ENCODE results near the gene FGGY.
"Not testable (repeated sequence)": the region's sequence is repeated elsewhere in the genome, so short reads cannot be mapped to it uniquely, and the experiment has no call there.

FGGY gene

GRCh38 chr1:59556802-59557548, 260.1 kb downstream of the FGGY start:
- DNase-seq = no peak

DNA sequence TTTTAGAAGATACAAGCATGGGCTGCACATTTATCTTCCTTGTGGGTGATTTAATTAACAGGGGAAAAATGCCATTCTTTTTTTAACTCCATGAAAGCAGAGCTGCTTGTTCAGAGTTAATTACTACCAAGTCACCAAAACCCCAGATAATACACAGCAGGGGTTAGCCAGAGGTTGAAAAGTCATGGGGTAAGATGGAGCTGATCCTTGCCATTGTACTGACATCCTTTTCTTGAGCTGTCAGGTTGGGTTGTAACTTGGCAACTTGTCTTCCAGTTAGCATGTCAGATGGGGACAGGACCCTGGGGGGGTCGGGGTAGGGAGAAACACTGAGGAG, 260.6 kb downstream of the FGGY start:
- DNase-seq = no peak

- not testable (repeated sequence) for DNase-seq
Observed at GRCh38 chr1:59558580-59558979, 261.7 kb downstream of the FGGY start.

- no peak for DNase-seq
Observed at GRCh38 chr1:59560807-59561450, 264.0 kb downstream of the FGGY start.

DNA sequence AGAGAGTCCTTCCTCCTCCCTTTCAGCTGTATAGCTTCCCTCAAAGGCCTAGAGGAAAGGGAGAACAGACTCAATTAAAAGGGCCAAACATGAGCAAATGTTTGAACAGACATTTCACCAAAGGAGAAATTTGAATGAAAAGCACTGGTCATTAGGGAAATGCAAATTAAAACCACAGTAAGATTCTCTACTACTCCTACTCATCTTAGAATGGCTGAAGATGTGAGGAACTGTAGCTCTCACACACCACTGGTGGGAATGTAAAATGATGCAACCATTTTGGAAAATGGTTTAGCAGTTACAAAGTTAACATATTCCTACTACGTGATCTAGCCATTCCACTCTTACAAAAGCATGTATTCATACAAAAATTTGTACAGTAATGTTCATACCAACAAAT, 264.9 kb downstream of the FGGY start:
- no peak for DNase-seq

GRCh38 chr1:59564192-59564891, 267.4 kb downstream of the FGGY start:
- no peak for DNase-seq

DNA sequence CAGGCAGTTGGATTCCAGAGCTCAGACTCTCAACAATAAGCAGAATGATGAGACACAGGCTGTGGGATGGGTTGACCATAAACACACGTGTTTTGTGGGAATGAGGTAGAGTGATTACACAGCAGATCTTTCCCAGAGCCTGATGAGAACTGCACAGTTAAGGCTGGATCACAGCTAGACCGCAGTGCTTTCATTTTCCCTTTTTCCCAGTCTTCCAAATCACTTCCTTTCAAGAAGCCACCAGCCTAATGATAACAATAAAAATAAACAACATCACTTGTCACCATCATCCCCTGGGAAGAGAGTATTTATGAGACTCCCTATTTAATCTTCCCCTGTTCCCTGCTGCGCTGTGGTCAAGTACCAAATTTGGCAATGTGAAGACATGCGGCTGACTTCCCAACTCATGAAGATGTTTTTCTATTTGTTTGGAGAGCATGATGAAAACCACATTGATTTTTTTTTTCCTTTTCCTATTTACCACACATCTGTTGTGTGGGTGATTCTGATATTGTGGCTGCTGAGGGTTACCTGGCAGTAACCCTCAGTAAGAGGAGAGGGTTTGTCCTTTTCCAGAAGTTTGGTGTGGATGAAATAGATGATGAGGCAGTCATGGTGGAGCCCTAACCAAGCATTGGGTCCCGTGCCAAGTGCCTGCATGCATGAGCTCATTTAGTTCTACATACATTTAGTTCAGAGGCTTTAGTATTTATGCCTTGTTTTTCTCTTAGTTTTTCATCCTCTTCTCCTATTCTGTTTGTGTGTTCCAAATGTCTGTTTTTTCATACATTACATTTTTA, 268.9 kb downstream of the FGGY start:
- DNase-seq = no peak

GRCh38 chr1:59568158-59568935, 271.5 kb downstream of the FGGY start:
- DNase-seq = no peak

GRCh38 chr1:59569198-59569597, 272.3 kb downstream of the FGGY start:
- no peak for DNase-seq

DNA sequence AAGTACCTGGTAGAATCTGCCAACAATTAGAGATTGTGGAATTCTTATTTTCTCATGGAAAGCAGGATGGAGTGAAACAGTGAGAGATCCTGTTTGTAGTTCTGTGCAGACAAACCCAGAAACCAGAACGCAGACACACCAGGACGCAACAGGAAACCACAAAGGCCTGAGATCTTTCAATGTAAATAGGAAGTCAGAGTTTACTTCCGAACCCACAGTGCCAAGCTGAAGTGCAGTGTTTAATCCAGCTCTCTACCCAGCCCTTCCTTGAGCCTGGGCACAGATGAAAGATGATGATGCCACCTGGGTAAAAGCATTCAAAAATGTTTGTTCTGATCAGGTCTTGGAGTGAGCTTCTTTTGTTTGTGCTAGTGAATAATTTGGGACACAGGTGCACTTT, 273.6 kb downstream of the FGGY start:
- DNase-seq = peak; percentile 18

DNA sequence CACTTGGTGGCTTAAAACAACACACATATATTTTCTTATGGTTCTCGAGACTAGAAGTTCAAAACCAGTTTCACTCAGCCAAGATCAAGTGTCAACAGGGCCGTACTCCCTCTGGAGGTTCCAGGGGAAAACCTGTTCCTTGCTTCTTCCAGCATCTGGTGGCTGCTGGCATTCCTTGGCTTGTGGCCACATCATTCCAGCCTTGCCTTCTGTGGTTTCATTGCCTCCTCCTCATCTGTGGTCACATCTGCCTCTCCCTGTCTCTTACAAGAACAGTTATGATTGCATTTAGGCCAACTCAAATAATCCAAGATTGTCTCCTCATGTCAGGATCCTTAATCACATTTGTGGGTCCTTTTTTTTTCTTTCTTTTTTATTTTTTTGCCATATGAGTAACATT, 277.2 kb downstream of the FGGY start:
- DNase-seq = no peak

DNA sequence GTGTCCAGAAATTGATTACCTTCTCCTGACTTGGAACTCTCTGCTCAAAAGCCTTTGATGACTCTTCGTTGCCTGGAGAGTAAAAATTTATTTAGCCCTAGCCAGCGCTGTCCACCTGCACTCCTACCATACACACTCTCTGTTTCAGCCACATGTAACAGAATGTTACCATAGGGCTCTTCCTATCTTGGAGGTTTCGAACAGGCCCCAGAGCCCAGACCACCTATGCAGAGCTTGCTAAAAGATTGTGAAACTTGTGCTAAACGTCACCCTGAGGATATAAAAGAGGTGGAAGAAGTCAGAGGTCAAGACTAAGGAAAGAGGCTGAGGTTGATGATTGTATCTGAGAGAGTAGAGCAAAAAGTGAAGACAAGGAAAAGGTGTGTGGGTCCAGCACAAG, 280.9 kb downstream of the FGGY start:
- no peak for DNase-seq

GRCh38 chr1:59579222-59579621, 282.3 kb downstream of the FGGY start:
- no peak for DNase-seq

DNA sequence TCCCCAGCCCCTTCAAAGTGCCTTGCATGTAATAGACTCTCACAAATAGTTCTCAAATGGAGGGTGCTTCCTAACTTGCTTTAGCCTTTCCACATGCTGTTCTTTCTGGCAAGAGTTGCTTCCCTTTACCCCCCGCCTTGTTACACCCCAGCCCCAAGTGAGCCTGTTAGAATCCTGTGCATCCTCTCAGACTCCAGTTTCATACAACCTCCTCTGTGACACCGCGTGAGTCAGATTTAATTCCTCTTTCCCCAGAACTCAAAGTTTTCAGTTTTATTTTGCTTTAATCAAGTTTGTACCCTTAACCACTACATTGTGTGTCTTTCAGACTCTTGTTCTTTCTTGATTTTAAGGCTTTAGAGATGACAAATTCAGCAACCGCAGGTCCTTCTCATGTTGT, 283.4 kb downstream of the FGGY start:
- no peak for DNase-seq

GRCh38 chr1:59592410-59592809, 295.5 kb downstream of the FGGY start:
- DNase-seq = not testable (repeated sequence)

DNA sequence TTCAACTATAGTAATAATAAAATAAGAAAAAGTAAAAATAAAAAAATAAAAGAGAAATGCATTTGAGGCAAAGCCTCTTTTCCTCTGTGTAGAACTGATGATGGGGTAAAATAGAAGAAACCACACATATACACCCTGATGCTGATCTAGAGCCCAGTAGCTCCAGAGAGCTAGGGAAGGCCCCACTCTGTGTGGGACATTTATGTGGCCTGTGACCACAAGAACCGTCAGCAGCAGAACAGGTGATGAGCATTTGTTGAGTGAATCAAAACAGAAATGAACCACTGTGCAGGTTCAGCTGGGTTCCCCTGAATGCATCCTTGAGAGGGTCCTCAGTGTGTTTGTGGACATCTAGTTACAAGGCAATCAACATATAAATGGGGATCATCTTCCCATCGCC, 296.0 kb downstream of the FGGY start:
- DNase-seq = no peak

GRCh38 chr1:59593798-59594790, 297.2 kb downstream of the FGGY start:
- DNase-seq = no peak

GRCh38 chr1:59595774-59596173, 298.9 kb downstream of the FGGY start:
- DNase-seq = no peak

GRCh38 chr1:59596432-59596831, 299.5 kb downstream of the FGGY start:
- no peak for DNase-seq

DNA sequence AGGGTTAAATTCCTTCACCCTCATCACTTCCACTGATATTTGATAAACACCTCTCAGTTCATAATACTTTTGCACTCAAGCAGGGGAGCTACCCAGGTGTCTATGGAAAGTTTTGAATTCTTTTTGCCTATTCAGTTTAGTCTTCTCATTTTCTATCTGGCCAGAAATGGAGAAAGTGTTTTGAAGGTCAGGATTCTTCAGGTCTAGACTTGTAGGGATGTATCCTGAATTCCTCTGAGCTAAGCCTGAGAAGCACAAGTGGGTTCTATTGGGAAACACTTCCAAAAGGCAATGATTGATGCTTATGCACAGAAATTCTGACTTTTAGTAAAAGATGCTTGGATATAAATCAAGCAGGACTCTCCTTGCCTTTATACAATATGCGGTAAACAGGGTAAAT, 300.1 kb downstream of the FGGY start:
- no peak for DNase-seq

GRCh38 chr1:59597420-59598119, 300.7 kb downstream of the FGGY start:
- no peak for DNase-seq
